ENCODE measurements around the gene LELP1.
"Not testable (repeated sequence)": the region's sequence is repeated elsewhere in the genome, so short reads cannot be mapped to it uniquely, and the experiment has no call there.

Gene LELP1

DNA sequence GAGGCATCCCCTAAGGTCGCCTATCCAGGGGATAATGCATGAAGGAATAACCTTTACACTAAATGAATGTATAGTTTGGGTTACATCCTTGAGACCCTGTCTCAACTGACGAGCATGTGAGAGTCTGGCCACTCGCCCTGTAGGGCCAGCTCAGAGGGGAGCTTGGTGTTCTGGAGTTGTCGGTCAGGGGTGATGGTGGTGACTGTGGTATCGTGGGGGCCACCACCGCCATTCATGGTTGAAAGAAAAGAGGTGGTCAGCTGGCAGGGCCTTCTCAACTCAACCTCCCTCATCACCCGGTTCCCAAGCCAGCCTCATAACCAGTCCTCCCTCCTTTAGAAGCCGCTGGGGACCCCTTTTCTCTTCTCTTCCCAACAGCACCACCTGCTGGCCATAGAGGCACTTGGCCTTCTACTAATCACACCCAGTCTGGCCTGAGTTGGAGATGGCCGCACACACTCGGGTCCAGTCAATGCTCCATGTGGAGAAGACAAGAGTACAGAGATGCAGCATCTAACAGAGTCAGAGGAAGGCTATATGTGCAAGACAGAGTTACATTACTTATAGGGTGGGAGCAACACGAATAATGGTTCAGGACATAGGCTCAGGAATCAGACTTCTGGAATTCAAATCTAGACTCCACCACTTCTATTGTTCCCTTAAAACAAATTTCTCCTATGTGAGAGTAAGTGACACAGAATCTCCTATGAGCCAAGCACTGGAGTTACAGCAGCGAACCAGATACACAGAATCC, 26.0 kb downstream of the LELP1 start:
- DNase-seq: not testable (repeated sequence)

DNA sequence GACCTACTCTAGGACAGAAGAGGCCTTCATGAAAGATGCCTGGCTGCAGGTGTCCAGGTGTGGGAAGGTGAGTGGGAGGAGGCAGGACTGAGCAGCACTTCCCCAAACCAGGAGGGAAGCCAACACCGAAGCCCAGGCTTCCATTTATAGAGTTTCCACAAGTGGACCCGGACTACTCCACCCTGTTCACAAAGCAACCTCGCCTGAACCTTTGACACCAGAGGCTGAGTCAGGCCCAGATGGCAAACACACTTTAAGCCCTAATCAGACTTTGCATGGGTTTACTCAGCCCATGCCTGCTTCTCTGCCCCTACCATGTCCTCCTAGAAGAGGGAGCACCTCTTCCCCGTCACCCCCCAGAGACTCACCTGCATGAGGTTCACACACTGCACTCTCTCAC, 28.1 kb downstream of the LELP1 start:
- DNase-seq: no peak

DNA sequence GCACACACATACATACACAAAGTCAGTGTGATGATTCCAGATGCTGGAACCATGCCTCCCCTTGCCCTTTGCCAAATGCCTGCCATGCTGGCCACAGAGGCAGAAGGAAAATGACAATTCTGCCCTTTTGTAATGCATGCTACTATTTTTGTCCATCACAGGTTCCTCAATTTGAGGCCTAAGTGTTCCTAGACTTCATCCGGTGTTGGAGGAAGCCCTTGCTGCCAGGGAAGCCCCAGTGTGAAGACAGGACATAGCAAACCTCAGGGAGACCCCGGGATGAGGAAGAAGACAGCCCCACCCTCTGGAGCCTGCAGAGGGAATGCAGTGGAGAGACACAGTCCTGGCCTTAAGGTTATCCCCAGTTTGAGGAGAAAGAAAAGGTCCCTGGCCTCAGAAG, 28.6 kb downstream of the LELP1 start:
- DNase-seq: no peak

DNA sequence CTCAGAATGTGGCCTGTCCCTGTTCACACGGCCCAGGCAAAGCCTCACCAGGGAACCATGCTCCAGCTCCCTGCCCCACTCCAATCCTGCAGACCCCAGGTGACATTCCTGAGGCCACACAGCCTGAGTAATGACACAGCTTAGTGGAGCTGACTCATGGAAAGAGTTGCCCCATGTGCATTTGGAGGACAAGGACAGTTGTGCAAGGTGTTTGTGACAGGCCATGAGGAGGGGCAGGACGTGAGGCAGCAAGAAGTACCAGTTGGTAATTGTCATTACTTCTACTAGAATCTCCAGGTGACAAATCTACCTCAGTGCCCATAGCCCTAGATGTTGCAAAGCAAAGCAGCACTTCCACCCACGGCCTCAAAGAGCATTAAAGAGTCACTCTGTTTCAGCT, 29.3 kb downstream of the LELP1 start:
- no peak for DNase-seq

DNA sequence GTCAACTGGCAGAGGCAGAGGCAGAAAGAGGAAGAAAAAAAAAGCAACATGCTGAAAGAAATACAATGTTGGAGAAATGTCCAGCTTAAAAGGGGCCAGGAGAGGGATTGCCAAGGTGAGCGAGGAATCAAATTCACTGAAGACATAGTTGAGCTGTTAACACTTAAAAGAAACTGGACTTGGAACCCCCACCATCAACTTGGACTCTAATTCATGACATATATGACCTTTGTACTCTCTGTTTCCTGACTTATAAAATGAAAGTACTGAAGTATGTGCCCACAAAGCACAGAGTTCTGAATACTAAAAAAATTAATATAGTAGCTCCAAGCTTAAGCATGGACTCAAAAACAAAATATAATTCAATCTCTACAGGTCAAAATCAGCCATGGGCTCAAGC, 30.2 kb downstream of the LELP1 start:
- DNase-seq: no peak

DNA sequence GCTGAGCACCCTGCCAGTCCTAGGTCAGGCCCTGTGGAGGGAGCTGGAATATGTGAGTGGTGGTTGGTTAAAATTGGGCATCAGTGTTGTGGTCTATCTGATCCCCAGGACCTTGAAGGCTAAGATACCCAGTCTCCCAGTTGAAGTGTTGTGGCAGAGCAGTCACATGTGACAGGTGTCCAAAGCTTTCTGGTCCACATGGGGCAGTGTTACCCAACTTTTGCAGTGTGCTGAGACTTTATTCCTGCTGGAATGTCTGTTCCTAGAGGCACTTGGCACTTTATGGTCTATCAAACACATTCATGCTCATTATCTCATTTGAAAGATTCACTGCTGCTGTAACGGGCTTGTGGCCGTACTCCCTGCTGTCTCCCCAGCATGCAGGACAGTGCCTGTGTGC, 35.3 kb downstream of the LELP1 start:
- no peak for DNase-seq

DNA sequence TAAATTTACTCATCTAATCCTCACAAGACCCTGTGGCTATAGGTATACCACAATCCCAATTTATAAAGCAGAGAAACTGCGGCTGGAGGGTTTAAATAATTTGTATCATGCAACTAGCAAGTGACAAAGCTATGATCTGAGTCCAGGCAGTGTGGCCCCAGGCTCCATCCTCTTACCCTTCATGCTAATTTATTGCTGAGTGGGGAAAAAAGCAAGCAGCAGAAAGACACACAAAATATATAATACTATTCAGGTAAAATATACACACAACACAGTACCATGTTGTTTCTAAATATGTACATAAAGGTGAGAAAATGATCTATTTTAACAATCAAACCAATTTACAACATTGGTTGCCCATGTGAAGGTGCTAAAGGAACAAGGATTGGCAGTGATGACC, 38.9 kb downstream of the LELP1 start:
- no peak for DNase-seq

DNA sequence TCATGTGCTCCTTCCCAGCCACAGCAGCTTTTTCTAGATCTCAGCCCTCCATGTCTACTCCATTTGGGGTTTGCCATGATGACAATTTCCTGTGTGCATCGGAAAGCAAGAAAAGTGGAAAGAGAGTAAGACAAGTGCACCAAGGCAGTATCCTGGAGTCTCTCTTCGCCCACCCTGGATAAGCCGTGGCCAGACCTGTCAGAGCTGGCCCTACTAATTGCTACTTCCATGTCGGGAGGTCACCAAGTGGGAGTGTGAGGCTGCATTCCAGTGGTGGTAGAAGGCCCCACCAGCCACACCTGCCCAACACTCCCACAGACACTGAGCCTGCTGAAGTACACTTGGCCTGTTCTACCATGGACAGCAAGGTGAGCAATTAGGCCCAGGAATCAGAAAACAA, 42.2 kb downstream of the LELP1 start:
- no peak for DNase-seq

DNA sequence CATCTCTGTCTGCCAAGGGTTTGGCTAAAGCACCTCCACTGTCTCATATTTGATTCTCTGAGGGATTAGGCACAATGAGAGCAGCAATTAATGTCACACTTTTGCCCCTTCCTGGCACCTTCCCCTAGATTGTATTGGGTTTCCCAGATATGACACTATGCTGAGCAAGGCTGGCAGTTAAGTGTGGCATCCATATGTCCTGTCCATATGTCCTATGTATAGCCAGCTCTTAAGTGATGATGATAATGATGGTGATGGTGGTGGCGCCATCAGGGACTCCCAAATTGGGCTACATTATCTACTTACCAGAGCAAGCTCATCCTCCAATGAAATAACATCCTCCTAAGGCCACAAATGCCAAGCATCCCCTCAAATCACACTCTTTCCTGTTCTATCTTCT, 42.8 kb downstream of the LELP1 start:
- no peak for DNase-seq

DNA sequence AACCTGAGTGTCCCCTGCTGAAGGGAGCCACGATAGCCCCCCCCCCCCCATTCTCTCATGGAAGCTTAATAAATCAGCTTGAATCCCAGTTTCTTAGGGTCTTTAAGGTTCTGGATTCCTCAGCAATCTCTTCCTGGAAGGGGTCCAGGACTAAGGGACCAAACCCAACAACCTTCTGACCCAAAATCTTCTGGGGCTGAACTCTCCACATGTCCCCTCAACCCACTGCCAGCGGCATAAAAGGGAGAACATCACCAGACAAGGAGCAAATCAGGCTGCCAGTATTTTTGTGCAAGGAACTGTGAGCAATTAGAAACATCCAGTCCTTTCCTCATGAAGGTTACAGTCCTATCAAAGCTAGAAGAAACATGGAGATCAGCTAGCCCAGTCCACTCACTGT, 43.6 kb downstream of the LELP1 start:
- no peak for DNase-seq

DNA sequence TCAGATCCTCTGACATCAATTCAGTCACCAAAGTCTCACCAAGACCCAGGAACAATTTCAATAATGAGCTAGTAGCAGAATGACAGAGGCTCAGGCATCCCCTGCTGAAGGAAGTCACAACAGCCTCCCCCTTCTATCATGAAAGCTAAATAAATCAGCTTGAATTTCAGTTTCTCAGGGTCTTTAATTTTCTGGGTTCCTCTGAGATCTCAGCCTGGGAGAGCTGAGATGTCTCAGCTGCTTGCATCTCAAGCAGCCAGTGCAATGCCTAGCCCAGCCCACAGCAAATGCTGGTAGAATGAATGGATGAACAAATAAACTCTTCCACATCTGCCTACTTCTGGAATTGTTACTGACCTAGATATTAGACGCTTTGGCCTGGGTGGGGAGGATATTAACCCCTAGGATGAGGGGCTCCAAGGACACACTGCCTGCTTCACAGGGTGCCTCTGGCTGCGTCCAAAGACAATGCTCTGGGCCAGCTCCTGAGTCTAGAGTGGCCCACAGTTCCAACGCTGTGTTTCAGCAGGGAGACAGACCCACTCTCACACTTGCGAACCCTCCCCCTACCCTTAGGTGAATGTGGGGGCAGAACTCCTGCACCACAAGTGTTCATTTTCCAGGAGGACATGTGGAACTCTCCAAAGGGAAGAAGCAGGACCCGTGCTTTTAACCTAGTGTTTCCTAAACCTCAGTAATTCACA, 45.1 kb downstream of the LELP1 start:
- DNase-seq: no peak

DNA sequence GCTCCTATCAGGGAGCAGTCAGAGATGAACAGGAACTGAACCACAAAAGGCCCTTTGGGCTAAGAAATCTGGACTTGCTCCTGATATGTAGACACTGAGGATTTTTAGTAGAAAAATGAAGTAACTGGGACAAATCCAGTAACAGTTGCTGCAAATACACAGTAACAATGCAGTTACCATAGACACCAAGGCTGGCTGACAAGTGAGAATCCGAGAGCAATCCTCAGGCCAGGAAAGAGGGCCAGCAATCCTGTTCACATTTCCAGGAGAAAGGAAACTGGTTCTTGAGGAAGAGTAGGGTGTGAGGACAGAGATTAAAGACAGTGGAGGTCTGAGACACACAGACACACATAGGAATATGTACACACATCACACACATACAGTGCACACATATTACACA, 46.9 kb downstream of the LELP1 start:
- DNase-seq: no peak

DNA sequence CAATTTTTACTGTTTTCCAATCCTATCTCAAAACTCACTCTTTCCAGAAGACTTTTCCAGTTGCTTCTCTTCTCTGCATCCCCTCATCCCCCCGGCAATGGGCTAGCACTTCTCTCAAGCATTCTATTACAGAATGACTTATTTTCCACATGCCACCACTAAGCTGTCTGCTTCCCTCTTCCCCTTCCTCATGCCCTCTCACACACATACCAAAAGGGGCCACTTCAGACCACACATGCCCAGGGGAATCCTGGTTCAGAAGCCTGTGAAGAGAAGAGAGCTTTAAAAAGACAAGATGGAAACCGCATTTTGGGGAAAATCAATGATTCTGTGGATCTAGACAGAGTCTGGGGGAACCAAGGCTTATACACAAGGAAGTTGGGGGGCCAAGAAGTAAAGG, 47.9 kb downstream of the LELP1 start:
- DNase-seq: no peak

DNA sequence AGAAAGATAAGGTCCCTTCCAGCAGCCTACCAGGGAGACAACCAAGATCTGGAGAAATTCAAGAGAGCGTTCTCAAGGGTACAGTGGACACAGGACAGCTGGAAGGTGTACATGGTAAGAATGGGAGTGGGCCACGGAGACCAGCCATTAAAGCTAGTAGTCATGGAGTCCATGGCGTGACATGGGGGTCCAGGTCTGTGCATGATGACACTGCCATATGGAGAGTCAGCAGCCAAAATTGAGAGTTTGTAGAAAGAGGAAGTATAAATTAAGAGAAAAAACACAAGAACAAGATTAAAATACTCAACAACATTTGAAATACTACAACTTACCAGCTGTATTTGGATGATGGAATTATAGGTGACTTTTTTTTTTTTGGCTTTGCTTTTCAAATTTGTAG, 48.3 kb downstream of the LELP1 start:
- DNase-seq: no peak

DNA sequence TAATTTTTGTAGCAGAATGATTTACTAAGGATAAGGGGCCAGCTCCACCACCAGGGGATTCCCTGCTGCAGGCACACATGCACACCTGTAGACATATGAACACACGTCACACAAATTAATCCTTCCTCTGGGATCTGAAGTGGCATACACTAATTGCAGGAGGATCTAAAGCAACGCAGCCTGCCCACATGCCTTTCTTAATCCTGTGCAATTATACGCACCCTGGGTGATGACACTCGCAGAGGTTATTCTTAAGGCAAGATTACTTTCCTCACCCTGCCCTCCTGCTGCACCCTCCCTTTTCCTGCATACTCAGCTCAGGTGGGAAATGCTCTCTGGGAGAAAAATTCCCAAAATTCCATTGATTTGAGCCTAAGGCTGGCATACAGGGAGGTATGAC, 48.8 kb downstream of the LELP1 start:
- no peak for DNase-seq

DNA sequence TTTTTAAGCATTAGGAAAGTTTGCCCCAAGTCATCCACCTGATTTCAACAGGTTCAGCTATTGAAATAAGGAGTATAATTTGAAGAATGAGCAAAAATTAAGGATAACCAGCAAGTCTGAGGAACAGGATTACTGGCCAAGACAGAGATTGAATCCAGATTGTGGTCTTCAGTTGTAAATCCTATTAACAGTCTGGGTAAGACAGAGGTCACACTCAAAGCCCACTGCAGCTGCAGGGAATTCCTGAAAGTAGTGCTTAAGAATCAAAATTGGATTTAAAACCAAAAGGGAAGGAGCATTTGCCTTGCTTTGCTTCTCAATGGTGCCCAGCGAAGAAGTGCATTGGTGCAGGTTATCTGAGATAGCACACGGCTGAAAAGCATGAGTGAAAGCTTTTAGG, 49.8 kb downstream of the LELP1 start:
- no peak for DNase-seq

DNA sequence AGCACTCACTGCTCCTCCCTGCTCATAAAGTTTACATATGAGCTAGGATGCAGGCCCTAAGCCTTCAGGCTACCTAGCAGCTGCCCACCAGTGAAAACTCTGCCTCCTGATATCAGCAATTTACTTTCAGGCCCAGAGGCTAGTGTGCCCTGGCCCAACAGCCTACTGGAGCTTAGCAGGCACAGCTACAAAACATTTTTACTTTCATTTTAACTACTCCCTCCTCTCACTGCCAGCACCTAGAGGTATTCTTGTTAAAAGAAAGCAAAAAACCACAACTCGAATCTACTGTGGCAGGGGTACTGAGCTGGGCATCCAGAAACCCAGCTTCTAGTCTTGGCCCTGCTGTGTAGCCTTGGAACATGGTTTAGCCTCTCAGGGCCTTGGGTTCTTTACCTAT, 50.5 kb downstream of the LELP1 start:
- DNase-seq: no peak
